Testis (tissue), 2 donors: ENCODE results near the gene FAAH.
"Not testable (repeated sequence)": the region's sequence is repeated elsewhere in the genome, so short reads cannot be mapped to it uniquely, and the experiment has no call there.

Source experiments
- CTCF ChIP-seq, 3 experiments: fragments of 450-650 bp in 2 of 3; fragments of 200-600 bp in 1 of 3; sonication (generic) in 1 of 3; IDR thresholded peaks; one replicate each; pipeline ENCODE4 v1.5.1; 2016 to 2019; ENCODE audit warnings: antibody characterized with exemption in 3 of 3, mild to moderate bottlenecking in 2 of 3, moderate library complexity in 1 of 3
- POLR2A ChIP-seq: fragments of 450-650 bp; IDR thresholded peaks from one replicate; pipeline ENCODE4 v1.6.1; 2017; ENCODE audit warnings: antibody characterized with exemption, mild to moderate bottlenecking, moderate library complexity

DNA sequence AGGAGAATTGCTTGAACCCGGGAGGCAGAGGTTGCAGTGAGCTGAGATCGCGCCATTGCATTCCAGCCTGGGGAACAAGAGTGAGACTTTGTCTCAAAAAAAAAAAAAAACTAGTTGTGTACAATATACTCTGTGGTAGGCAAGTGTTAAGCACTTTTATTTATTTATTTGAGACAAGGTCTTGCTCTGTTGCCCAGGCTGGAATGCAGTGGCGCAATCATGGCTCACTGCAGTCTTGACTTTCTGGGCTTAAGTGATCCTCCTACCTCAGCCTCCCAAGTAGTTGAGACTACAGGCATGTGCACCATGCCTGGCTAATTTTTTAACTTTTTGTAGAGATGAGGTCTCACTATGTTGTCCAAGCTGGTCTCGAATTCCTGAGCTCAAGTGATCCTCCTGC, 38.2 kb upstream of the FAAH start:
- not testable (repeated sequence) for TF ChIP-seq CTCF (IDR thresholded peaks at IDR 0.05); POLR2A
